Ureter (tissue), 1 donor: ENCODE measurements around the gene TYMP. TPM values are rescaled to one million over a fixed set of nuclear protein-coding genes. Genes with fewer than 3 reads are reported as not detected.

ENCODE experiments used
- DNase-seq: peaks from one replicate; pipeline ENCODE4 v3.0.0-alpha.2; 2020; ENCODE audit warnings: low spot score
- total RNA-seq: library from RNA; stranded (reverse); gene quantifications from one replicate; pipeline ENCODE4 v1.2.4, GENCODE V29; 2023
- donor health status: DM: yes; HTN: yes; CAD: no.

Gene TYMP
- total RNA-seq, 1 donor from 2014 or later: 37.9 TPM

GRCh38 chr22:50506611-50507420 lies 23.0 kb downstream of the TYMP start:
- peak; percentile 60 for DNase-seq

DNA sequence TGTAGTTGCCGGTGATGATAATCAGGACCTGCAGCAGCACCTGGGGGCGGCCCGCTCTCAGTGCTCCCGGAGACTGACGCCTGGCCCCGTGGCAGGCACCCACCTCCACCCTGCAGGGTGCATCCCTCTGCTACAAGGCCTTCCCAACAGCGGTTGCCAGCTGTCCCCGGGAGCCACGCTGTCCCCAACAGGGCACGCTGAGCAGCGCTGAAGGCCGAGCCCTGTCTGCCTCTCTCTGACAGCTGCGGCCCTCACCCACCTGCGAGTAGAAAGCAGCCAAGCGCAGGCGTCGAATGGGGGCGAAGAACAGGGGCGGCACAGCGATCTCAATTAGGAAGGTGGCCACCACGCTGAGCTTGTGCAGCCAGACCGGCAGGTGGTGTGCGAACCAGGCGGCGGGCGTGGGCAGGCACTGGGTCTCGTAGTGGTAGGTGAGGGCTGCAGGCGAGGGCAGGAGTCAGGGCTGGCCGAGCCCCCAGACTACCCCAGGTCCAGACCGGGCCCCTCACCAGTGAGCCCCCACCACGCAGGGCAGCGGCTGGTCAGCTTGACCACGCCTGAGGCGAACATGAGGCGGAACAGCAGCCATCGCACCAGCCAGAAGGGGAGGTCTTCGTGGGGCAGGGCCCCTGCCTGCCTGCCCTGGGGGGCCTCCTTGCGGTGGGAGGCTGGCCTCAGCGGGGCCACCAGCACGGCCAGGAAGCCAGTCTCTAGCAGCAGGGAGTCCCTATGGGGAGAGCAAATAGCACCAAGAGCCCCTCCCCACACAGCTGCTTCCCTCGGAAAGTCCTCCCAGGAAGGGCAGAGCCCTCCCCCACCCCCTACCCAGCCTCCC lies 23.8 kb downstream of the TYMP start:
- DNase-seq: no peak

DNA sequence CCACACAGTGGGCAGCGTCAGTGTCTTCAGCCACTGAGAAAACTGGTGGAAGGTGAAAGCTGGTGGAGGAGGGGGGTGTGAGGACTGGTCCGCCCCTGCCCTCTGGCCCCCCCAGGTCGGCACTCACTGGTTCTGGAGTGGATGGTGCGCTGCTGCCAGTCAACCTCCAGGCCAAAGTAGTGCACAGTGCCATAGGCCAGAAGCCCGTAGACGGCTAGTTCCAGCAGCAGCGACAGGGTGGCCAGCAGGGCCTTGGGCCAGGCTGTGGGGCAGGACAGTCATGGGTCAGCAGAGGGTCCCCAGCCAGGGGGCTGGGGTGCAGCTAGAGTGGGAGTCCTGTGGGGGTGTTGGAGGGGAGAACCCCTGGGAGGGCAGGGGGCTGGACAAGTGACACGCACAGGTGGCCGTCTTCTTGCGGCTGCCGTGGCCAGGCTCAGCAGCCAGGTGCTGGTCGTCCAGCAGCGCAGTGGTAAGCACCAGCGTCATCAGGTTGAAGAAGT lies 24.5 kb downstream of the TYMP start:
- no peak for DNase-seq

DNA sequence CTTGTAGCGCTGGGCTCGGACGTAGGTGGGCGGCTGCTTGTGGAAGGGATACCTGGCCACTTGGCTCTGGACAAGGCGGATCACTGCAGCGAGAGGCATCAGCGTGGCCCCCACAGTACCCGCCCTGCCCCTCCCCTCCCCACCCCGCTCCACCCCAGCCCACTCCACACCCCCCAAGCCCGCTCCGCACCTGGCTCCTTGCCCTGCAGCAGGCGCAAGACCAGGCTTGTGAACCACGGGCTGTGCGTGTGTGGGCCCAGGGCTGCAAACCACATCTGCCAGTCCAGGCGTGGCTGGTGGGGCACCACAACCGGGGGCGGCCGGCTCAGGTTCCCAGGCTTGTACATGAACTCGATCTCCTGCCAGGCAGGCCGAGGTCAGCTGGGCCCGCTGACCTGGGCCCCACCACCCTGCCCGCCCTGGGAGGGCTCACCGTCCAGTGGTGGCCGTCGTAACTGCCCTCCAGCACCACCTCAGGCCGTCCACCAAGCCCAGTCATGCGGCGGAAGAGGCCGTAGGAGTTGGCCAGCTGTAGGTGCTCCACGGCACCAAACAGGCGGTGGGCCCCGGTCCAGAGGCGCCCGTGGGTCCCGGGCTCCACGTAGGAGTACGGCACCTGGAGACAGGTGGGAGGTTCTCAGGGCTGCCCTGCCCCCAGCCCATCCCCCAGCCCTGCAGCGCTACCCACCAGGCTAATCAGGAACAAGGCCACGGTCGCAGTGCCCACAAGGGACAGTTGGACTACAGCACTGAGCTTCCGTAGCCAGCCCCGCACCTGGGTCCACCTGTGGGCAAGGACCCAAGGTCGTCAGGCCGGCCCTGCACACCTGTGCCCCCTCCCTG lies 25.2 kb downstream of the TYMP start:
- DNase-seq: peak; percentile 79

DNA sequence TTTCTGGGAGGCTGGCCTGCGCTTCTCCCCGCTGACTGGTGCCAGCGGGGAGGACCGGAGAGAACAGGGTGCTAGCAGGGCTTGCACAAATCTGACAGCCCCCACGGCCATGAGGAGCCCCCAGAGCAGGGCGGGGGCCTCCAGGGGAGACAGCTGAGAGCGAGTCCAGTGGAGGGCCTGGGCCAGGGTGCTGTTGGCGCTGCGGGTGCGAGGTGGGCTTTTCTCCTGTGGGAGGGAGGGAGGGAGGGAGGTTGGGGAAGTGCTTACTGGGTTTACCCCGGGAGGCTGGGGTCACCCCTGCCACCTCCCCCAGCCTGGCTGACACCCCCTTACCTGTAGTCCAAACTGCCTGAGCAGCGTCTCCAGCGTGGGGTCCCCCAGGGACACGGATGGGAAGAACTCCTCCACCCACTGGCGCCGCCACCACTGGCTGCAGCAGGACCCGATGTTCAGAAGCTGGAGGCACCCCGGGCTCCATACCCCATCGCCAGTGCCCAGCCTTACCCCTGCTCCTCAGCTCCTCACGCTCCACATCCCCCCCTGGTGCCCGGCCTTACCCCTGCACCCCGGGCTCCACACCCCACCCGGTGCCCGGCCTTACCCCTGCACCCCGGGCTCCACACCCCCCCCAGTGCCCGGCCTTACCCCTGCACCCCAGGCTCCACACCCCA lies 26.2 kb downstream of the TYMP start:
- DNase-seq: no peak

GRCh38 chr22:50502628-50503474 lies 27.0 kb downstream of the TYMP start:
- no peak for DNase-seq

GRCh38 chr22:50502096-50502495 lies 27.7 kb downstream of the TYMP start:
- DNase-seq: no peak

GRCh38 chr22:50500452-50500851 lies 29.4 kb downstream of the TYMP start:
- DNase-seq: no peak

DNA sequence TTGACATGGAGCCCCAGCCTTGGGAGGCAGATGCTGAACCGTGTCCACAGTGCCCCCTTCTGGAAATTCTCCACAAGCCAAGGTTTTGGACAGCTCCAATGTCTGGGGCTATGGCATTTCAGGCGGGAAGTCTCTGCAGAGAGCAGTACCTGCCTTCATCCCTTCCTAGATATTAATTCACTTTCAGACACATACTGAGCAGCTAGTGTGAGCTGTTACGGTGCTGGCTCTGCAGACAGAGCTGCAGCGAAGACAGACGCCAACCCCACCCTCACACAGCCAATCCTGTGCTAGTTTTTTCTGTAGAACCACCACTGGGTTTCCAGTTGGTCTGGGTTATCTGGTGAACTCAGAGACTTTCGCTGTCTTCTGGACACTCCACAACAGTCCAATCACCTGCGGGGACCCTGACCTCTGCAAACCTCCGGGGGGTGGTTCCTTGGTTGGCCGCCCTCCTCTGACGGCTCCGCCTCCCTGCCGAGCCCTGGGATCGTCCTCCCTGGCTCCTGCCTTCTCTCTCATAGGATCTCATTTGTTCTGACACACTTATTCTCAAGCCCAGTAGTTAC lies 31.4 kb downstream of the TYMP start:
- DNase-seq: no peak

- DNase-seq: no peak
These were observed 32.7 kb downstream of the TYMP start for GRCh38 chr22:50497093-50497492.

DNA sequence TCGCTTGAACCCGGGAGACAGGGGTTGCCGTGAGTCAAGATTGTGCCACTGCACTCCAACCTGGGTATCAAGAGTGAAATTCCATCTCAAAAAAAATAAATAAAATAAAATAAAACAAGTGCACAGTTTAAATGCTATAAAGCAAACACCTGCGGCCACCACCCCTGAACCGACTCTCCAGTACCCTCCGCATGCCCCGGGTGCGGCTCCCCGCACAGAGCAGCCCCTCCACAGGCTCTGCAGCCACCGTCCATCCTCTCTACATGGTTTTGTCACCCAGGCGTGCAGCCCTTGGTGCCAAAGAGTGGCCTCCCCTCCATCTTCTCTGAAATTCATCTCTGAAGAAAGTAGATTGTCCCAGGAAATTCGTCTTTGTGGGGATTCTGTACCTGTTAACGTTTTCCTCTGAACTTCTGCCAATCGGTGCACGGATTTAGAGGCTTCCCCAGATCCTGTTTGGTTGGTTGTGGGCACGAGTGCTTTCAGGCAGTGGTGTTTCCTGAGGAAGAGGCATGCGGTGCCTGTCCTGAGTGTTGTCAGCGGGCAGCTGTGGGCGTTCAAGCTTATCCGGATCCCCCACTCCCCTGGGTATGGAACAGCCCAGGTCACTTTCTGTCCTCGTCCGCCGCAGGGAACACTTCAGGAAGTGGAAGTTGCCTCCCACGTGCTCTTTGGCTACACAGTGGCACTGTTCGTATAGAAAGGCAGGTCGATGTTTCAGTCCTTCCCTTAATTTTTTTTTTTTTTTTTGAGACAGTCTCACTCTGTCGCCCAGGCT lies 39.1 kb downstream of the TYMP start:
- DNase-seq: no peak

GRCh38 chr22:50489363-50490243 lies 40.2 kb downstream of the TYMP start:
- DNase-seq: no peak

DNA sequence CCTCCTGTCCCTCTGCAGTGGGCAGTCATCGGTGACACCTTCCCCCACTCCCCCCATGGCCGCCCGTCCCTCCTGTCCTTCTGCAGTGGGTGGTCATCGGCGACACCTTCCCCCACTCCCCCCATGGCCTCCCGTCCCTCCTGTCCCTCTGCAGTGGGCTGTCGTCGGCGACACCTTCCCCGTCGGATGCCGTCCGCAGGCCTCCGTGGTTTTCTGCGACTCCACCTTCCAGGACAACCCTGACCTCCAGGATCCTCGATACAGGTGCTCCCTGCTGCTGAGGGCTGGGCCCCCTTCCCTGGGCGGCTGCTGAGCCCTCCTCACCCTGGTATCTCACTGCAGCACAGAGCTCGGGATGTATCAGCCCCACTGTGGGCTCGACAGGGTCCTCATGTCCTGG lies 40.9 kb downstream of the TYMP start:
- no peak for DNase-seq

DNA sequence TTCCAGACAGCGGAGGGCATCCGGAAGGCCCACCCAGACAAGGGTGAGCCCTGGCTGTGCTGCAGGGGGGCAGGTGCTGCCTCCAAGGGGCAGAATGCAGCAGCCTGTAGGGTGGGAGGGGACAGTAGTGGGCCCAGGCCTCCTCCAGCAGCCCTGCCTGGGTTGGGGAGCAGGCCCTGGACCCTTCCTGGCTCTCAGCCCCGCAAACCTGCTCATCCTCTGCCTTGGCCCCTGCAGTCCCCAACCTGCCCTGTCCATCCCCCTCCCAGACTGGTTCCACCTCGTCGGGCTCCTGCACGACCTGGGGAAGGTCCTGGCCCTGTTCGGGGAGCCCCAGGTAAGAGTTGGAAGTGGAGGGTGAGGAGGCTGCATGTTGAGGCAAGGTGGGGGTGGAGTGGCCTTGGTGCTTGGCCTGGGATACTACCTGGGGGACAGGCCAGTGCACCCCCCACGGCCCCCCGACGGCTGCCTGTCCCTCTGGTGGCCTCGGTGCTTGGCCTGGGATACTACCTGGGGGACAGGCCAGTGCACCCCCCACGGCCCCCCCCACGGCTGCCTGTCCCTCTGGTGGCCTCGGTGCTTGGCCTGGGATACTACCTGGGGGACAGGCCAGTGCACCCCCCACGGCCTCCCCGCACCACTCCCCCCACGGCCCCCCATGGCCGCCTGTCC lies 41.7 kb downstream of the TYMP start:
- DNase-seq: no peak

DNA sequence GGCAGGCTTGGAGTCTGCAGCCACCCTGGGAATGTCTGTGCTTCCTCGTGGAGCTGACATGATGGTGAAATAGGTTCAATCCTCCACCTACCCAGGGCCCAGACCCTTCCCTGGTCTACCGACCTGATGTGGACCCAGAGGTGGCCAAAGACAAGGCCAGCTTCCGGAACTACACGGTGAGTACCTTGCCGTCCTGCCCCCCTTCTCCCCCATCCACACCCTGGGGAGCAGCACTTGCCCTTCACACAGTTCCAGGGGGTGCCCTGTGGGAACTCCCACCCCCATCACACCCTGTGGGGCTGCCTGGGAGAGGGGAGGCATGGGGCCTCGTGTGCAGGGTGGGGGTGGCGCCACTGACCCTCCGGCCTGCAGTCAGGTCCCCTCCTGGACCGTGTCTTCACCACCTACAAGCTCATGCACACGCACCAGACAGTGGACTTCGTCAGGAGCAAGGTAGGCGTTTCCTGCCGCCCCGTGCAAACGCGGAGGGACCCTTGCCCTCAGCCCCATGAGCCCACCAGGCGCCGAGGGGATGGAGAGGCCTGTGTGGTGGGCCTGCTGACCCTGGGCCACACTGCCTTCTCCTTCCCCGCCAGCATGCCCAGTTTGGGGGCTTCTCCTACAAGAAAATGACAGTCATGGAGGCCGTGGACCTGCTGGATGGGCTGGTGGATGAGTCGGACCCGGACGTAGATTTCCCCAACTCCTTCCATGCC lies 42.4 kb downstream of the TYMP start:
- DNase-seq: no peak

DNA sequence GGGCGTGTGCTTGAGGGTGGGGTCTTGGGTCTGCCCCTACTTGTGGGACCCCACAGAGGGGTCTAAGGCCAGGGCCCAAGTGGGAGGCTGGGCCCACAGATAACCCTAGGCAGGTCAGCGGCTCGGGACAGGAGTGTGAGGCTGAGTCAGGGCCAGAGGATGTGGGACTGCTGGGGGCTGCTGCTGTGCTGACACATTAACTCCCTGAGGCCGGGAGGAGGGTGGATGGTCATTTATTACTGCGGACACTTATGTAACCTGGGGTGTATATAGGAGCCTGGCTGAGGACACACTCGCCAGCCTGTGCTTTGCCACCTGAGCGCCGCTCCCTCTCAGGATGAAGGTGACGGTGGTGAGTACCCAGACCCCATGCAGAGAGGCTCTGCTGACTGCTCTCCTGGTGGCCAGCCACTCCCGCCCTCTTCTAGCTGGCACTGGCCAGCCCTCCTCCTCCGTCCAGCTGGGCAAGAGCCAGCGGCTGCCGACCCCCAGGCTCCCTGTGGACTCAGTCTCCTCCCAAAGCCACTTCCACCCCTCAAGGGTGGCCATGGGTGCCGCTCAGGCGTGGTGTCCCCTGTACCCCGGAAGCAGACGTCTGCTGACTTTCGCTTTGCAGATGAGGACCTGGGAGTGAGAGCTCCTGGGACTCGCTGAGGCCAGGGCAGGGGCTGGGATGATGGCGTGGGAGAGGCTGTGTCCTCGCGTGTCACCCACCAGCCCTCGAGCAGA lies 43.1 kb downstream of the TYMP start, which contains the start of gene MIOX:
MIOX (plus strand) TSS at position 299 of the 729 bp plus-strand sequence; CDS start at position 338, 39 bp downstream.
- DNase-seq: no peak
